ENCODE results near the gene NTSR2. TPM values are rescaled to one million over a fixed set of nuclear protein-coding genes. Genes with fewer than 3 reads are reported as not detected.

NTSR2 gene
- total RNA-seq, 1 donor from 2014 or later, result not detected

- FAIRE-seq, result no peak
- no peak overlapping the region for H3K4me2 ChIP-seq (ENCODE audit: low read length)
Observed at GRCh38 chr2:11677136-11678055, 7.4 kb upstream of the NTSR2 start.

GRCh38 chr2:11676640-11677039 lies 6.6 kb upstream of the NTSR2 start:
- Histone ChIP-seq H3K36me3 (ENCODE audit: insufficient read depth, low read length) (no peaks in the 10 kb centered on the region), H3K4me2 (ENCODE audit: low read length) (peak overlapping the region; percentile 17), H3K4me1 (ENCODE audit: insufficient read depth, low read length) (peaks cover 6% of the 10 kb centered on the region), H3K9ac (ENCODE audit: low read length) (no peak overlapping the region), H2AFZ (ENCODE audit: low read depth, low read length) (no peak overlapping the region), H3K27me3 (ENCODE audit: insufficient read depth, low read length) (peaks cover 31% of the 10 kb centered on the region), H3K4me3 (ENCODE audit: insufficient read depth, low read depth, low read length) (no peak overlapping the region), H3K27ac (ENCODE audit: low read depth, low read length) (no peak overlapping the region), H4K20me1 (ENCODE audit: insufficient read depth, low read length) (no peaks in the 10 kb centered on the region), H3K9me3 (ENCODE audit: insufficient read depth, low read depth, low read length) (no peaks in the 10 kb centered on the region), H3K79me2 (ENCODE audit: insufficient read depth, low read length) (no peaks in the 10 kb centered on the region)
- no peak overlapping the region for H3K27ac Mint-ChIP-seq (ENCODE audit: unreplicated experiment)
- no peak for DNase-seq (ENCODE audit: low read depth)
- H3K36me3 Mint-ChIP-seq (ENCODE audit: low read depth, unreplicated experiment), result no peaks in the 10 kb centered on the region
- peaks cover 36% of the 10 kb centered on the region for H3K27me3 Mint-ChIP-seq (ENCODE audit: low read depth, unreplicated experiment)
- H3K4me1 Mint-ChIP-seq (ENCODE audit: low read depth, unreplicated experiment), result peaks cover 16% of the 10 kb centered on the region
- TF ChIP-seq CTCF (IDR thresholded peaks at IDR 0.05; ENCODE audit: insufficient read depth, low read depth, low read length) (no peak), EZH2 (IDR thresholded peaks at IDR 0.05; ENCODE audit: insufficient read depth, low read length) (no peak)
- no peak for FAIRE-seq
- peaks cover 3% of the 10 kb centered on the region for H3K9me3 Mint-ChIP-seq (ENCODE audit: unreplicated experiment)
- no peak overlapping the region for H3K4me3 Mint-ChIP-seq (ENCODE audit: unreplicated experiment)

More at GRCh38 chr2:11677136-11678055, 7.4 kb upstream of the NTSR2 start:
- H3K9me3 Mint-ChIP-seq (ENCODE audit: unreplicated experiment), result peaks cover 3% of the 10 kb centered on the region
- no peak overlapping the region for H3K27ac Mint-ChIP-seq (ENCODE audit: unreplicated experiment)
- H3K4me1 ChIP-seq (ENCODE audit: insufficient read depth, low read length), result peaks cover 6% of the 10 kb centered on the region
- no peaks in the 10 kb centered on the region for H3K9me3 ChIP-seq (ENCODE audit: insufficient read depth, low read depth, low read length)
- H3K79me2 ChIP-seq (ENCODE audit: insufficient read depth, low read length), result no peaks in the 10 kb centered on the region
- H3K4me1 Mint-ChIP-seq (ENCODE audit: low read depth, unreplicated experiment), result peaks cover 16% of the 10 kb centered on the region
- no peaks in the 10 kb centered on the region for H3K36me3 ChIP-seq (ENCODE audit: insufficient read depth, low read length)
- H3K27ac ChIP-seq (ENCODE audit: low read depth, low read length), result no peak overlapping the region
- H3K27me3 ChIP-seq (ENCODE audit: insufficient read depth, low read length), result peaks cover 30% of the 10 kb centered on the region
- H3K9ac ChIP-seq (ENCODE audit: low read length), result no peak overlapping the region
- H3K4me3 Mint-ChIP-seq (ENCODE audit: unreplicated experiment), result no peak overlapping the region
- H3K27me3 Mint-ChIP-seq (ENCODE audit: low read depth, unreplicated experiment), result peaks cover 38% of the 10 kb centered on the region
- no peak for TF ChIP-seq CTCF (IDR thresholded peaks at IDR 0.05; ENCODE audit: insufficient read depth, low read depth, low read length)
- TF ChIP-seq EZH2 (IDR thresholded peaks at IDR 0.05; ENCODE audit: insufficient read depth, low read length), result no peak
- H3K36me3 Mint-ChIP-seq (ENCODE audit: low read depth, unreplicated experiment), result no peaks in the 10 kb centered on the region
- H4K20me1 ChIP-seq (ENCODE audit: insufficient read depth, low read length), result no peaks in the 10 kb centered on the region
- no peak for DNase-seq (ENCODE audit: low read depth)
- no peak overlapping the region for H3K4me3 ChIP-seq (ENCODE audit: insufficient read depth, low read depth, low read length)
- no peak overlapping the region for H2AFZ ChIP-seq (ENCODE audit: low read depth, low read length)
